Subcutaneous adipose tissue (tissue), 4 donors: ENCODE data around the gene MPC2. TPM values are rescaled to one million over a fixed set of nuclear protein-coding genes. Genes with fewer than 3 reads are reported as not detected.

Experiments used
- CTCF ChIP-seq: fragments of 450-650 bp; IDR thresholded peaks from one replicate; pipeline ENCODE4 v1.5.1; 2016; ENCODE audit warnings: low read depth, mild to moderate bottlenecking, control low read depth, antibody characterized with exemption, moderate library complexity
- total RNA-seq, 4 donors: library from RNA; depleted of rRNA; stranded (reverse); fragments of >200 nt; gene quantifications; one replicate each; pipeline ENCODE4 v1.1.0, GENCODE V29; 2016

Gene MPC2
- total RNA-seq, 4 donors from 2014 or later = 24.2 to 54.9 (median 45.4) TPM

- TF ChIP-seq CTCF = no peak
Observed at GRCh38 chr1:167968569-167968968, 31.7 kb upstream of the MPC2 start.

GRCh38 chr1:167966050-167966449 lies 29.2 kb upstream of the MPC2 start:
- no peak for TF ChIP-seq CTCF

- no peak for TF ChIP-seq CTCF
Observed at GRCh38 chr1:167964646-167965045, 27.8 kb upstream of the MPC2 start.

GRCh38 chr1:167957710-167958109 lies 20.8 kb upstream of the MPC2 start:
- no peak for TF ChIP-seq CTCF

- TF ChIP-seq CTCF = no peak
Observed at GRCh38 chr1:167955915-167956314, 19.0 kb upstream of the MPC2 start.

- no peak for TF ChIP-seq CTCF
Observed at GRCh38 chr1:167950569-167950968, 13.7 kb upstream of the MPC2 start.

- no peak for TF ChIP-seq CTCF
Observed at GRCh38 chr1:167949785-167950184, 12.9 kb upstream of the MPC2 start.
